Measurements from ENCODE around the gene SBF2. TPM values are rescaled to one million over a fixed set of nuclear protein-coding genes. Genes with fewer than 3 reads are reported as not detected.

SBF2 gene
- polyA plus RNA-seq, 1 donor (not counting 4 experiments of a cell fraction or from before 2014, with no cell fraction given): 24.5 TPM

GRCh38 chr11:9817191-9817590 lies 476.8 kb downstream of the SBF2 start:
- Histone ChIP-seq H3K36me3 (ENCODE audit: control insufficient read depth in 2 of 2, extremely low read depth in 1 of 2, insufficient read depth in 2 of 2, low read length in 2 of 2) (no peaks in the 10 kb centered on the region), H3K27me3 (ENCODE audit: control insufficient read depth, extremely low read depth, insufficient read depth, low read length) (no peaks in the 10 kb centered on the region), H3K9me3 (ENCODE audit: control insufficient read depth, low read depth, low read length) (no peaks in the 10 kb centered on the region), H3K27ac (ENCODE audit: control insufficient read depth, insufficient read depth, low read length) (no peak overlapping the region), H4K20me1 (ENCODE audit: control insufficient read depth, extremely low read depth, insufficient read depth, low read length) (no peaks in the 10 kb centered on the region), H3K4me2 (ENCODE audit: control insufficient read depth, extremely low read depth, insufficient read depth, low read depth, low read length) (no peak overlapping the region), H3K4me1 (ENCODE audit: control insufficient read depth, extremely low read depth, insufficient read depth, low read length) (peaks cover 25% of the 10 kb centered on the region), H3K4me3 (ENCODE audit: control insufficient read depth in 2 of 3, extremely low read depth in 1 of 3, insufficient read depth in 2 of 3, low read depth in 1 of 3, low read length in 3 of 3) (no peak overlapping the region), H3K9me1 (ENCODE audit: control insufficient read depth, extremely low read depth, insufficient read depth, low read length) (no peaks in the 10 kb centered on the region), H3K9ac (ENCODE audit: control insufficient read depth, extremely low read depth, insufficient read depth, low read length) (no peak overlapping the region), H3K79me2 (ENCODE audit: control insufficient read depth, insufficient read depth, low read length) (no peaks in the 10 kb centered on the region), H2AFZ (ENCODE audit: control insufficient read depth, low read length) (no peak overlapping the region)
- no peak for TF ChIP-seq EZH2 (IDR thresholded peaks at IDR 0.05; ENCODE audit: low read length)
- TF ChIP-seq, protein P1, sequence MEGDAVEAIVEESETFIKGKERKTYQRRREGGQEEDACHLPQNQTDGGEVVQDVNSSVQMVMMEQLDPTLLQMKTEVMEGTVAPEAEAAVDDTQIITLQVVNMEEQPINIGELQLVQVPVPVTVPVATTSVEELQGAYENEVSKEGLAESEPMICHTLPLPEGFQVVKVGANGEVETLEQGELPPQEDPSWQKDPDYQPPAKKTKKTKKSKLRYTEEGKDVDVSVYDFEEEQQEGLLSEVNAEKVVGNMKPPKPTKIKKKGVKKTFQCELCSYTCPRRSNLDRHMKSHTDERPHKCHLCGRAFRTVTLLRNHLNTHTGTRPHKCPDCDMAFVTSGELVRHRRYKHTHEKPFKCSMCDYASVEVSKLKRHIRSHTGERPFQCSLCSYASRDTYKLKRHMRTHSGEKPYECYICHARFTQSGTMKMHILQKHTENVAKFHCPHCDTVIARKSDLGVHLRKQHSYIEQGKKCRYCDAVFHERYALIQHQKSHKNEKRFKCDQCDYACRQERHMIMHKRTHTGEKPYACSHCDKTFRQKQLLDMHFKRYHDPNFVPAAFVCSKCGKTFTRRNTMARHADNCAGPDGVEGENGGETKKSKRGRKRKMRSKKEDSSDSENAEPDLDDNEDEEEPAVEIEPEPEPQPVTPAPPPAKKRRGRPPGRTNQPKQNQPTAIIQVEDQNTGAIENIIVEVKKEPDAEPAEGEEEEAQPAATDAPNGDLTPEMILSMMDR (optimal IDR thresholded peaks at IDR 0.05 in 1 of 3, IDR thresholded peaks at IDR 0.05 in 1 of 3, conservative IDR thresholded peaks at IDR 0.05 in 1 of 3; ENCODE audit: extremely low read depth in 1 of 3, insufficient read depth in 2 of 3, low read length in 3 of 3): no peak
- dilution Hi-C loops (cut with MboI; ENCODE audit: extremely low pct_ligation_motif_present, low sequenced_read_pairs): no loop called here
- DNase-seq (ENCODE audit: low read depth, low spot score) (no peak), FAIRE-seq (no peak)

DNA sequence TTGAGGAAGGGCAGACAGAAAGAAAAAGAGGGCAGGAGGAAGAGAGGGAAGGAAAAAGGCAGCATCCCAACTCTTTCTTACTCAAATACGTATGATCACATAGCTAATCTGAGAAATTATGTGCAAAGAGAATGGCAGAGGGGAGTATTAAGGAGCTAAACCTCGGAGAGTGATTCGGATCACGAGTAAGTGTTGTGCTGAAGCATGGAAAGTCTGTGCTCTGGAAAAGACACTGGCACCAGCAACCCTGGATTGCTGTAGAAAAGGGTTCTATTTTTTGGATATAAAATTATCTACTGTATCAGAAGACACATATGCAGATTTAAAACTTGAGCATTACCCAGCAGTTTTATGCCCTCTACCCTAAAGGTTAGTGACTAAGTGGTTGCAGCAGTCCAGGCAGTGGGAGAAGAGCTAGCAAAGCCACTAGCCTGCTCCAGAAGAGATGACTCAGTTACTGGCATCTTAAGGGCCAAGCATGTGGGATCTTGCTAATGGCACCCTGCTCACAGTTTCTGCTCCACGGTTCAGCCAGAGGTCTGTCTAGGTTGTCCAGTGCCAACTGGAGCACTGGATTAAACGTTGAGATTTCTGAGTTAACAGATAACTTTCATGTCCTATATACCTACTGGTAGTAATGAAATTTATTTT lies 478.4 kb downstream of the SBF2 start:
- no peak overlapping the region for H3K4me3 ChIP-seq (ENCODE audit: control insufficient read depth in 2 of 3, extremely low read depth in 1 of 3, insufficient read depth in 2 of 3, low read depth in 1 of 3, low read length in 3 of 3)
- no peaks in the 10 kb centered on the region for H3K9me1 ChIP-seq (ENCODE audit: control insufficient read depth, extremely low read depth, insufficient read depth, low read length)
- H3K27me3 ChIP-seq (ENCODE audit: control insufficient read depth, extremely low read depth, insufficient read depth, low read length): no peaks in the 10 kb centered on the region
- H3K27ac ChIP-seq (ENCODE audit: control insufficient read depth, insufficient read depth, low read length): peak overlapping the region; percentile 64
- no peaks in the 10 kb centered on the region for H3K36me3 ChIP-seq (ENCODE audit: control insufficient read depth in 2 of 2, extremely low read depth in 1 of 2, insufficient read depth in 2 of 2, low read length in 2 of 2)
- dilution Hi-C loops (cut with MboI; ENCODE audit: extremely low pct_ligation_motif_present, low sequenced_read_pairs): no loop called here
- H3K4me1 ChIP-seq (ENCODE audit: control insufficient read depth, extremely low read depth, insufficient read depth, low read length): peaks cover 17% of the 10 kb centered on the region
- no peak for DNase-seq (ENCODE audit: low read depth, low spot score)
- H2AFZ ChIP-seq (ENCODE audit: control insufficient read depth, low read length): no peak overlapping the region
- H3K79me2 ChIP-seq (ENCODE audit: control insufficient read depth, insufficient read depth, low read length): no peaks in the 10 kb centered on the region
- peak overlapping the region; percentile 14 for H3K9ac ChIP-seq (ENCODE audit: control insufficient read depth, extremely low read depth, insufficient read depth, low read length)
- TF ChIP-seq EZH2 (IDR thresholded peaks at IDR 0.05; ENCODE audit: low read length): no peak
- TF ChIP-seq, protein P1 (optimal IDR thresholded peaks at IDR 0.05 in 1 of 3, IDR thresholded peaks at IDR 0.05 in 1 of 3, conservative IDR thresholded peaks at IDR 0.05 in 1 of 3; ENCODE audit: extremely low read depth in 1 of 3, insufficient read depth in 2 of 3, low read length in 3 of 3): no peak
- H3K4me2 ChIP-seq (ENCODE audit: control insufficient read depth, extremely low read depth, insufficient read depth, low read depth, low read length): peak overlapping the region; percentile 51
- FAIRE-seq: peak; percentile 98
- H3K9me3 ChIP-seq (ENCODE audit: control insufficient read depth, low read depth, low read length): no peaks in the 10 kb centered on the region
- H4K20me1 ChIP-seq (ENCODE audit: control insufficient read depth, extremely low read depth, insufficient read depth, low read length): no peaks in the 10 kb centered on the region

Measured in keratinocyte (primary cell).